OCI-LY1 (cell line): ENCODE data around the gene NUPR1.

Experiments
- H2AFZ ChIP-seq: fragments of 200-600 bp; sonication (generic), shearing (Covaris generic); 2 replicates; pipeline ENCODE4 v1.6.0; 2014; ENCODE audit warnings: antibody characterized with exemption, mild to moderate bottlenecking, low read length
- H3F3A ChIP-seq: fragments of 200-600 bp; sonication (generic), shearing (Covaris generic); 2 replicates; pipeline ENCODE4 v1.6.0; 2014; ENCODE audit warnings: mild to moderate bottlenecking, antibody characterized with exemption, low read length, moderate library complexity; ENCODE audit not compliant: insufficient read depth
- H3K27ac ChIP-seq: fragments of 200-600 bp; sonication (generic); 2 replicates; pipeline ENCODE4 v1.5.1; 2014; ENCODE audit warnings: low read length, mixed run types, mild to moderate bottlenecking, low read depth; ENCODE audit not compliant: poor library complexity, severe bottlenecking
- H3K27me3 ChIP-seq: fragments of 200-600 bp; sonication (generic); 2 replicates; pipeline ENCODE4 v1.6.0; 2014; ENCODE audit warnings: antibody characterized with exemption, mild to moderate bottlenecking, low read length, moderate library complexity; ENCODE audit not compliant: insufficient read depth
- H3K36me3 ChIP-seq: fragments of 200-600 bp; sonication (generic); 2 replicates; pipeline ENCODE4 v1.6.1; 2014; ENCODE audit warnings: mild to moderate bottlenecking, antibody characterized with exemption, low read length, moderate library complexity, mixed read lengths; ENCODE audit not compliant: insufficient read depth
- H3K4me1 ChIP-seq: fragments of 200-600 bp; sonication (generic); 2 replicates; pipeline ENCODE4 v1.5.1; 2014; ENCODE audit warnings: mild to moderate bottlenecking, low read length, moderate library complexity; ENCODE audit not compliant: insufficient read depth, severe bottlenecking
- H3K4me2 ChIP-seq: fragments of 200-600 bp; sonication (generic), shearing (Covaris generic); 2 replicates; pipeline ENCODE4 v1.6.1; 2014; ENCODE audit warnings: low read length
- H3K4me3 ChIP-seq: fragments of 200-600 bp; sonication (generic); 2 replicates; pipeline ENCODE4 v1.5.1; 2014; ENCODE audit warnings: low read length, low read depth, mild to moderate bottlenecking, mixed read lengths; ENCODE audit not compliant: poor library complexity, severe bottlenecking
- H3K79me2 ChIP-seq: fragments of 200-600 bp; shearing (Covaris generic); 2 replicates; pipeline ENCODE4 v1.6.1; 2016; ENCODE audit warnings: mixed run types, low read length, mixed read lengths; ENCODE audit not compliant: insufficient read depth
- H3K9ac ChIP-seq: fragments of 200-600 bp; sonication (generic), shearing (Covaris generic); 2 replicates; pipeline ENCODE4 v1.6.1; 2014; ENCODE audit warnings: mild to moderate bottlenecking, low read length, mixed read lengths
- H3K9me2 ChIP-seq: fragments of 200-600 bp; sonication (generic), shearing (Covaris generic); 2 replicates; pipeline ENCODE4 v1.6.1; 2014; ENCODE audit warnings: low read depth, mild to moderate bottlenecking, low read length, mixed read lengths
- H3K9me3 ChIP-seq: fragments of 200-600 bp; shearing (Covaris generic); 2 replicates; pipeline ENCODE4 v1.6.1; 2014; ENCODE audit warnings: low read length, mixed read lengths
- H4K20me1 ChIP-seq: fragments of 200-600 bp; sonication (generic), shearing (Covaris generic); 2 replicates; pipeline ENCODE4 v1.6.0; 2016; ENCODE audit warnings: mild to moderate bottlenecking, low read length; ENCODE audit not compliant: insufficient read depth
- EZH2 ChIP-seq: fragments of 200-600 bp; sonication (generic), shearing (Covaris generic); IDR thresholded peaks from 2 replicates; pipeline ENCODE4 v1.8.0; 2017; ENCODE audit warnings: borderline replicate concordance, mixed run types, mild to moderate bottlenecking, antibody characterized with exemption, low read length, moderate library complexity, mixed read lengths
- TF ChIP-seq, protein P1 (sequence below): fragments of 200-600 bp; sonication (generic), shearing (Covaris generic); IDR thresholded peaks from 2 replicates; pipeline ENCODE4 v1.5.1; 2017; ENCODE audit warnings: mild to moderate bottlenecking, antibody characterized with exemption, low read length, moderate library complexity, mixed read lengths

The NUPR1 gene

DNA sequence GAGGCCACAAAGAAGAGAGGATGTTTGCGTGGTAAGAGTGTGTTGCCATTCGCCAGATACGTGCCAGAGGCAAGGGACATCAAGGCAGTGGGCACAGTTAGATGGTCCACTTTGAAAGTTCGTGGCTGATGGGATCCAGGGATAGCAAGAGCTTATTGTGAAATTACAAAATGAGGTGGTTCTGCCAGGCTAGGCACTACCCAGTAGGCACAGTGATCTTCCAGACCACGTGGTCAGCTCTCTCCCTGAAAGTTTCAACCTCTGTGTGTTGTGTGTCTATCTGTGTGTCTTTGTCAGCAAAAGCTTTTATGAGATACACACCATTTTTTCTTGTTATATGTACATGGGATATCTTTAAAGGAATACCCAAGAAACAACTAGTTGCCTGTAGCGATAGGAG is 24.4 kb upstream of the NUPR1 start:
- Histone ChIP-seq H3K4me2 (no peak overlapping the region), H3K9ac (no peak overlapping the region), H3K27me3 (no peaks in the 10 kb centered on the region), H3K9me3 (peaks cover 7% of the 10 kb centered on the region; the same call in 1 of the 2 replicates), H3K27ac (no peak overlapping the region), H3F3A (no peaks in the 10 kb centered on the region), H2AFZ (no peak overlapping the region), H3K9me2 (no peaks in the 10 kb centered on the region), H3K36me3 (peaks cover 24% of the 10 kb centered on the region), H4K20me1 (no peaks in the 10 kb centered on the region), H3K4me3 (no peak overlapping the region), H3K4me1 (no peaks in the 10 kb centered on the region), H3K79me2 (no peaks in the 10 kb centered on the region)
- TF ChIP-seq, protein P1, sequence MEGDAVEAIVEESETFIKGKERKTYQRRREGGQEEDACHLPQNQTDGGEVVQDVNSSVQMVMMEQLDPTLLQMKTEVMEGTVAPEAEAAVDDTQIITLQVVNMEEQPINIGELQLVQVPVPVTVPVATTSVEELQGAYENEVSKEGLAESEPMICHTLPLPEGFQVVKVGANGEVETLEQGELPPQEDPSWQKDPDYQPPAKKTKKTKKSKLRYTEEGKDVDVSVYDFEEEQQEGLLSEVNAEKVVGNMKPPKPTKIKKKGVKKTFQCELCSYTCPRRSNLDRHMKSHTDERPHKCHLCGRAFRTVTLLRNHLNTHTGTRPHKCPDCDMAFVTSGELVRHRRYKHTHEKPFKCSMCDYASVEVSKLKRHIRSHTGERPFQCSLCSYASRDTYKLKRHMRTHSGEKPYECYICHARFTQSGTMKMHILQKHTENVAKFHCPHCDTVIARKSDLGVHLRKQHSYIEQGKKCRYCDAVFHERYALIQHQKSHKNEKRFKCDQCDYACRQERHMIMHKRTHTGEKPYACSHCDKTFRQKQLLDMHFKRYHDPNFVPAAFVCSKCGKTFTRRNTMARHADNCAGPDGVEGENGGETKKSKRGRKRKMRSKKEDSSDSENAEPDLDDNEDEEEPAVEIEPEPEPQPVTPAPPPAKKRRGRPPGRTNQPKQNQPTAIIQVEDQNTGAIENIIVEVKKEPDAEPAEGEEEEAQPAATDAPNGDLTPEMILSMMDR, result no peak
- no peak for TF ChIP-seq EZH2

DNA sequence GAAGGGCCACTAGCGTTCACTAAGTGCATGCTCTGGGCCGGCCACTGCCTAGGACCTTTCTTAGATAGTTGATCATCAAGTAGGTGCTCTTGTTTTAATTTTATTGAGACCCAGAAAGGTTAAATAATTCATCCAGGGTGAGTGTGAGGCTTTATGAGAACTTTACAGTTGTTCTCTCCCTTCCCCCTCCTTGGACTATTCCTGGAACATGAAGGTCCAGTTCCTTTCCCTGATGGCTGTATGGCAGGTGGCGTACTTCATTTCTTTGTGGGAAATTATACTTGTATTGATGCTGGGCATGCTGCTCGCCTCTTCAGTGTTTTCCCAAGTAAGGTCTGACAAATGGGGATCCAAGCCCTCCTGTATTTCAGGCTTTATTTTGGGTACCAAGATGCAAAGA is 23.4 kb upstream of the NUPR1 start:
- no peak overlapping the region for H3K9ac ChIP-seq
- H3F3A ChIP-seq, result no peaks in the 10 kb centered on the region
- no peak for TF ChIP-seq EZH2
- TF ChIP-seq, protein P1, result no peak
- H3K79me2 ChIP-seq, result no peaks in the 10 kb centered on the region
- peaks cover 22% of the 10 kb centered on the region for H3K36me3 ChIP-seq
- no peak overlapping the region for H3K4me3 ChIP-seq
- H2AFZ ChIP-seq, result no peak overlapping the region
- no peaks in the 10 kb centered on the region for H3K4me1 ChIP-seq
- H3K9me3 ChIP-seq, result peaks cover 2% of the 10 kb centered on the region; the same call in 1 of the 2 replicates
- no peak overlapping the region for H3K4me2 ChIP-seq
- H4K20me1 ChIP-seq, result no peaks in the 10 kb centered on the region
- H3K27me3 ChIP-seq, result no peaks in the 10 kb centered on the region
- no peak overlapping the region for H3K27ac ChIP-seq
- no peaks in the 10 kb centered on the region for H3K9me2 ChIP-seq

DNA sequence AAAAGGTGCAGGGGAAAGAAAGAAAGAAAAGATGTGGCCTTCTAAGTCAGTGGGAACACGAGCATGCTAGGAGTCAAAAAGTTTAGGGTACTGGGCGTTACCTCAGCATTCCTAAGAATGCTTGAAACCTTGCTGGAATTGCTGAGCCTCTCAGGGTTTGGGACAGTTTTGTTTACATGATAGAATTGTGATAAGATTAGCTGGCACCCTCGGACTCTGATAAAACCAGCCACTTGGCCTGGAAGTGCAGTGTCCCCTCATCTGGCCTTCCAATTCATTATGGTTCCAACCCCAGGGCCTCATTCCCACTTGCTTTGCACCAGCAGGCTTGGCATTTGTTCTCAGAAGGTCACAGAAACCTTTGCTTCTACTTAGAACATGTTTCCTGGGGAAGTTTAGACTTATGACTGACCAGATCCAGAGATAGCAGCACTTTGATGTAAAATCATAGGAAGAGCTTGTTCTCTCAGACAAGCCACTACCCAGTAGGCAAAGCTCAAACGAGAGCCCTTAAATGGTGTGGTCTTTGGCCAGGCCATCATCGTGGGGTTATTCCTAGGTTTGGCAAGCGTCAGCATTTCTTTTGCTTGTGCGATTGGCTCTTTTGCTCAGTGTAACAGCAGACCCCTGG is 22.9 kb upstream of the NUPR1 start:
- Histone ChIP-seq H3K4me2 (no peak overlapping the region), H3K79me2 (no peaks in the 10 kb centered on the region), H2AFZ (no peak overlapping the region), H3K27ac (no peak overlapping the region), H3K9ac (no peak overlapping the region), H3K36me3 (peaks cover 21% of the 10 kb centered on the region), H3F3A (no peaks in the 10 kb centered on the region), H3K9me2 (no peaks in the 10 kb centered on the region), H3K9me3 (no peaks in the 10 kb centered on the region), H3K4me3 (no peak overlapping the region), H4K20me1 (no peaks in the 10 kb centered on the region), H3K27me3 (no peaks in the 10 kb centered on the region), H3K4me1 (no peaks in the 10 kb centered on the region)
- TF ChIP-seq, protein P1, result no peak
- TF ChIP-seq EZH2, result no peak
